SHP77 treated with DMSO at 0.1 percent for 48 hours (cell line): ENCODE measurements around the gene ANKRA2.

ENCODE experiments used
- DNase-seq: peaks from one replicate; lab custom pipeline; 2025; lab: John Stamatoyannopoulos, UW

The ANKRA2 gene, protein sequence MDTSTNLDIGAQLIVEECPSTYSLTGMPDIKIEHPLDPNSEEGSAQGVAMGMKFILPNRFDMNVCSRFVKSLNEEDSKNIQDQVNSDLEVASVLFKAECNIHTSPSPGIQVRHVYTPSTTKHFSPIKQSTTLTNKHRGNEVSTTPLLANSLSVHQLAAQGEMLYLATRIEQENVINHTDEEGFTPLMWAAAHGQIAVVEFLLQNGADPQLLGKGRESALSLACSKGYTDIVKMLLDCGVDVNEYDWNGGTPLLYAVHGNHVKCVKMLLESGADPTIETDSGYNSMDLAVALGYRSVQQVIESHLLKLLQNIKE

DNA sequence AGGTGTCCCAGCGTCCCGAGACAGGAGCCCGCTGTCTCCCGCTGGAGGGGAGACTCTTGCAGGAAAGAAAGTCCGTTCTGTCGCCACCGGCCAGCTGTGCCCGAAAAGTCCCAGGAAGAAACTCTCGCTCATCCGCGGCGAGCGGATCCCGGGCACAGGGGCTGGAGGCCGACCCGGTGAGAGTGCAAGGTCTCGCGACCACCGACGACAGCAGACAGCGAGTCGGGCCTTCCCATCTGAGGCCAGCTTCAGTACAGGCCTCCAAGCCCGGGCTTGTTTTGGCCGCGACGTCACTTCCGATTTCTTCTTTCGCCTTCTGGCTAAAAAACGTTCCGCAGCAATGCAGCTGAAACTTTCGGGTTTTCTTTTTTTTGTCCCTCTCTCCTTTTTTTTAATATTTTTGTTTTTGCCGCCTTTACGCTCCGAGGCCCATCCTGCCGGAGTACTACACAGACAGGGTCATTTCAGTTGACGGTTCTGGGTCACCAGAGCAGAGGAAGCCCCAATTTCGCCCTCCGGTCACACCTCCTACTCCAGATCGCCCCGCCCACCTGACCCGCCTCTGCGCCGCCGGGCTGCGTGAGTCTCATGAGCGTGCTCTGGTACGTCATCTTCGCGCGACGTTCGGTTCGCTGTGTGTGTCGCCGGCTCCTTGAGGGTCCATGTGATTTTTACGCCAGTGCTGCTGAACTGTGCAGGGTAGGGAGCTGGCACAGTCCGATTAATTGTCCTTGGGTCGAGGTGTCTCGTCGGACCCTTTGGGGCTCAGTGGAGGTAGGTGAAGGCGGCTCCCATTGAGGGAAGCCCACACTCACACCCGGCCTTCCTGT lies at the start of gene ANKRA2, which contains the start of gene UTP15:
Gene ANKRA2, minus strand, starts transcription at position 501 of the 830 bp plus-strand sequence. CDS start 2,758 bp downstream, outside the sequence.
Gene UTP15, plus strand, starts transcription at position 605 of the 830 bp plus-strand sequence. CDS start 1,602 bp downstream, outside the sequence.
- peak; percentile 83 for DNase-seq

DNA sequence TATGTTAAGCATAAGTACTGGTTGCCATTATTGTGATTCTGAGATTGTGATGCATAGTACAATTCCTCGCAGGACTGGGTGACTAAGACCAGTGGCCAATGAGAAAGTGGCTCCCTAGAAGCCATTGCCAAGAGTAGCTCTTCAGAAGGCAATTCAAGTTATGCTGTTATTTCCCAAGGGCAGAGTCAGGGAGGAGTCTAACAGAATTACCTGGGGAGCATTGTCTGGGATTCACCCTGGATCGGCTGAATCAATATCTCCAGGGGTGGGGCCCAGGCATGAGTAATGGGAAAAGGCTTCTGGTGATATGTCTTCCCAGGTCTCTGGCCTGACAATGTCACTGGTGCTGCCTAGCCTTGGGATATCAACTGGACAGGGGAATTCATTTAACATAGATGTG lies 49.6 kb upstream of the ANKRA2 start:
- DNase-seq, result no peak

DNA sequence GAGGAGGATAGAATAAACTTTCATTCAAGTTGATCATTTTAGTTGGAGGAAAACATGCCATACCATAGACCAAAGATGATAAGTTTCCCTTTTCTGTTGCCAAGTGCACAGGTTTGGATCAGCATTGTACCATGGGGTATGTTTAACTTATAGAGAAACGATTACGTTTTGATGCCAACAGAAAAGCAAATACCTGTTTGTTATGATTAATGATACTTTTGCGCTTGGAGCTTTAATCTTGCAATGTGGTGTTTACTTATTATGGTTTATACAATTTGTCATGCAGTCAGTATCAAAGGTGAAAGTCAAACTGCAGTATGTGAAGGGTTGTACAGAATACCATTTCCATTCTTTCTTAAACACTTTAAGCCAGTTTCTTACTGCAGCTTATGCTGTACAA lies 47.4 kb upstream of the ANKRA2 start:
- no peak for DNase-seq

DNA sequence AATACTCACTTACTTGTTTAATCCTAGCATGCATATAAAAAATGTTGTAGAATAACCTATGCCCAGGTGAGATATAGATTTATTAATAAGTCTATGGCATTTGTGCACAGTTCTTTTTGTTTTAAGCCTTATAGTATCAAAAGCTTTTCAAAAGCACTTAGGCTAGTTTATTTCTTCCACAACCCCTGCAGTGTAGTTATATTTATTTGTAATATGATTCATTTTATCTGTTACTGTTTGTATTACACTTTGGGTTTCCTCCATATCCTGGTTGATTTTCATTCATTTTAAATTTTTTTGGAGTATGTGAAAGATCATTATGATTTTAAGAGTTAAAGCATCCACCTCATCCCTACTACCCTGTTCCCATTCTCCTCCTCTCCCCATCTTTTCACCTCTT lies 41.8 kb upstream of the ANKRA2 start:
- no peak for DNase-seq

DNA sequence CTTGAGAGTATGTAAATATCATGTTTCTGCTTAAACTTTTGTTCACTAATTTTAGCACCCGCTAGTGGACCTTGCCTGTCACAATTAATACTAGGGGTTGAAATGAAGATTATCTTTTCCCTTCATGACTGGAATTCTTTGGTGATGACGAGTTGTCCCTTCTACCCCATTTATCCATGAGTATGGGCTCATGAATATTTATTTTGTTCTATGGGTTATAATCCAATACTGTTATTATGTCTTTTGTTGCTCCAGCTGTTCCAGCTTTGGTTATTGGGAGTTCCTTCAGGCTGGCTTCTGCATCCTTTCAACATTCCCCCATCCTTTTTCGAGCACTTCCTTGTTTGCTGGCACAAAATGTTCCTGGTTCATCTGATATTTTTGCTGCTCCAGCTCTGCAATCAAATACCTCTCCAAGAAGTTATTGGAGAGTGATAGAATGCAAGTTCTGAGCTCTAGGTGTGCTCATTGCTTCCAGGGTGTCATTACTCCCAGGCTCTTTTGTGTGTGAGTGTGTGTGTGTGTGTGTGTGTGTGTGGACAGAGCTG lies 40.8 kb upstream of the ANKRA2 start:
- DNase-seq, result no peak

DNA sequence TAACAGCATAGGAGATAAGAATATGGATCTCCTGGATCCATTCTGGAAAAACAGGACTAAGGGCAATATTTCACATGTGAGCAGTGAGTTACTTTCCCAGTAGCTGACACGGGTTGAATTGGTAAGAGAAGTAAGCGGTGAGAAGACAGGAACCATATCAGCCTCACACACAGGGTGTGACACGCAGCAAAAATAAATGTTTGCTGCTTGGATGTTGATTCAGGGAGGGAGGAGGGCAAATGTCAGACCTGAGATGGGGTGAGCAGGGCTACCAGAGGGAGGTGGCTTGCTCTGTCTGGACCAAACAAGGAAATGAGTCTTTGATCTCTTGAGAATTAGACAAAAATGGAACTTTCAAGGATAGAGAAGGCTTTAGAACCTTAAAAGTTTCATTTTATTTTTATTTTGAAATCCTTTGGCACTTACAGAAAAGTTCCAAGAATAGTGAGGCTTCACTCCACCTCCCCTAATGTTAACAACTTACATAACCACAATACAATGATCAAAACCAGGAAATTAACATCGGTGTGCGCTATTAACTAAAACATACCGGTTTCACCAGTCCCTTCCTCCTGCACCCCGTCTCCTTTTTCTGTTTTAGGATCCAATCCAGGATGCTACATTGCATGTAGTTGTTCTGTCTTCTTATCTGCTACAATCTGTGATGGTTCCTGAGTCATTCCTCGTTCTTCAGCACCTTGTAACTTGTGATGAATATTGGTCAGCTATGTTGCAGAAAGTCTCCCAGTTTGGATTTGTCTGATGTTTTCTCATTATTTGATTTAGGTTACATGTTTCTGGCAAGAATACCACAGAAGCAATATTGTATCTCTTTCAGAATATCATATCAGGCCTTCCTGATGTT lies 40.0 kb upstream of the ANKRA2 start:
- no peak for DNase-seq

DNA sequence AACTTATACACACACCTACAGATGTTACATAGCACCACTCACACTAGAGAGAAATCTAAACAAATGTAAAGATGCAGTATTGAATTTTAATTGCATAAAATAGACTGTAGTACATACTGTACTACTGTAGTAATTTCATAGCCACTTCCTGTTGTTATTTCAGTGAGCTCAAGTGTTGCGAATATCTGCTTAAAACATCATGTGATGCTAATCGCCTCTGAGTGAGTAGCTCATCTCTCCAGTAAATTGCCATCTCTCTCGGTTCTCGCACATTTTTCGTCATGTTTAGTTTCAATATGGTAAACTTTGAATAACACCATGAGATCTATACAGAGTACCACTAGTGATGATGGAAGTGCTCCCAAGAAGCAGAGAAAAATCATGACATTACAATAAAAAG lies 38.6 kb upstream of the ANKRA2 start:
- no peak for DNase-seq

DNA sequence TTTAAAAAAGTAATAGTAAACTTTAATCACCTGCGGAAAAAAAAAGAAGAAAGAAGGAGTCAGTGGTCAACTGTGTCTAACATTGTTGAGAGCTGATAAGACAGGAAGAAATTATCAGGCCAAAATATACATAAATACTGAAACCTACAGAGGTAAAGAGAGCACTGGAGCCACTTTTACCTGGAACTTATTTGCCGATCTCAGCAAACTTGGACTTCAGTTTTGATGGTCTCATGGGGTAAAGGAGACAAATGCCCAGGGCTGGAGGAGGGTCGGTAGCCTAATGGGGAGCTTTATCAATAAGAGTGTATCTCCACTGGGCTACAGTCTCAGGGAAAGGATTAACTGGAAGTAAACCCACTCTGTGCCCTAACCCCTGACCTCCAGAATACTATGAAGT lies 33.9 kb upstream of the ANKRA2 start:
- no peak for DNase-seq

DNA sequence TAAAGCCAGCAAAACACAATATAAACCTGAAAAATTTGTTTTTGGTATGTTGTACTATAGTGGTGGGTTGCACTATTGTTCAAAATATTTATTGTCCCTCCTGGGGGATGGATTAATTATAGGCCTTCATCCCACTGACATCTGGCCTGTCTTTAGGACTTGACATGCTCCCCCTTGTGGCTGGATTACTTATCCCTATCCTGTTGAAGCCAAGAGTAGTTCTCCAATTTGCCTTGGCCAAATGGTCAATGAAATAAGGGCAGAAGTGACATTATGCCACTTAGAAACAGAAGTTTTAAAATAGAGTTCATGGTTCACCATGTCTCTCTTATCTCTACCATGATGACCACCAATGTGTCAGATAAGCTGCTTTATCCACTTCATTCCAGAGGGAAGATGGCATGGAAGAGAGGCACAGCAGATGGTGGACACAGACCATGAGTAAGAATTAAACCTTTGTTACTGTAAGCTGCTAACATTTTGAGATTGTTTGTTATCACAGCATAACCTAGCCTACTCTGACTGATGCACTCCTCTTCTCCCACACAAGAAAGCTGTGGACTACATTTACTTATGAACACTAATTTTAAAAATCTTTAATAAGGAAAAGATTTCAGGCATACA lies 31.4 kb upstream of the ANKRA2 start:
- DNase-seq, result no peak

DNA sequence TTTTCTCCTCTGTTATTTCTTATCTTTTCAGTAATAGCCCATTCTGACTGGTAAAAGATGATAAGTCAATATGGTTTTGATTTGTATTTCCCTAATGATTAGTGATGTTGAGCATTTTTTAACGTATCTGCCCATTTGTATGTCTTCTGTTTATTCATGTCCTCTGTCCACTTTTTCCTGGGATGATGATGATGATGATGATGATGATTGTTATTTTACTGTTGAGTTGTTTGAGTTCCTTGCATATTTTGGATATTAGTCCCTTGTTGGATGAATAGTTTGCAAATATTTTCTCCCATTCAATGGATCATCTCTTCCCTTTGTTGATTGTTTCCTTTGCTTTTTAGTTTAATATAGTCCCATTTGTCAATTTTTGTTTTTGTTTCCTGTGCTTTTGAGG lies 27.1 kb upstream of the ANKRA2 start:
- DNase-seq, result no peak

DNA sequence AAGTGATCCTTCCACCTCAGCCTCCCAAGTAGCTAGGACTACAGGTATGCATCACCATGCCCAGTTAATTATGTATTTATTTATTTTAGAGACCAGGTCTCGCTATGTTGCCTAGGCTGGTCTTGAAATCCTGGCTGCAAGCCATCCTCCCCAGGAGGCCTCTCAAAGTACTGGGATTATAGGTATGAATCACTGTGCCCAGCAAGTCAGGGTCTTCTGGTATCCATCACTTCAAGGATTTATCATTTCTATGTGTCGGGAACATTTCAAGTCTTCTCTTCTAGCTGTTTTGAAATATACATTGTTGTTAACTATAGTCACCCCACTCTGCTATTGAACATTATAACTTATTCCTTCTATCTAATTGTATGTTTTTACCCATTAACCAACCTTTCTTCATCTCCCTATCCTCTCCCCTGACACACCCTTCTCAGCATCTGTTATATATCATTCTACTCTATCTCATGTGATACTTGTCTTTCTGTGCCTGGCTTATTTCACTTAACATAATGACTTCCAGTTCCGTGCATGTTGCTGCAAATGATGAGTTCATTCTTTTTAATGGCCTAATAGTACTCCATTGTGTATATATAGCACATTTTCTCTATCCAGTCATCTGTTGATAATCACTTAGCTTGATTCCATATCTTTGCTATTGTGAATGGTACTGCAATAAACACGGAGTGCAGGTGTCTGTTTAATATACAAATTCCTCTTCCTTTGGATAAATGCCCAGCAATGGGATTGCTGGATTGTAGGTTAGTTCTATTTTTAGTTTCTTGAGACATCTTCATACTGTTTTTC lies 26.5 kb upstream of the ANKRA2 start:
- no peak for DNase-seq

DNA sequence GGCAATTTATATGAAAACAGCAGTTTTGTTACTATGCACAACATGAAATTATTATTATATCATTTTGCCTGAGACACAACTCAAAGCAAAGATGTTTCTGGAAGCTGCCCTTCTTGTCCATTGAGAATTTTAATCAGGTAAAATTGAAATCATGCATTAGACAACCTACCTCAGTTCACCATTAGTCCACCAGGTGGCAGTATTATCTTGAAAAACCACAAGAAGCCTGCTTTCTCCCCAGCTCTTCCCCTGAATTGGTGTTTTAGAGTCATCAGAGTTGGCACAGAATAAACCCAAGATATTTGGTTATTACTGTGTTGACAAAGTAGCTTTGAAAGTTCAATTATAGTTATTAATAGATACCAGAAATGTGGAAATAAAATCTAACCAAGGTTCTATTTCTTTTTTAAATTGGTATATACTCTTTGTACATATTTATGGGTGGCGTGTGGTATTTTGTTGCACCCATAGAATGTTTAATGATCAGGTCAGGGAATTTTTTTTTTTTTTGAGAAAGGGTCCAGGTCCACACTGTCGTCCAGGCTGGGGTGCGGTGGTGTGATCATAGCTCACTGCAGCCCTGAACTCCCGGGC lies 25.8 kb upstream of the ANKRA2 start:
- DNase-seq, result peak; percentile 24

DNA sequence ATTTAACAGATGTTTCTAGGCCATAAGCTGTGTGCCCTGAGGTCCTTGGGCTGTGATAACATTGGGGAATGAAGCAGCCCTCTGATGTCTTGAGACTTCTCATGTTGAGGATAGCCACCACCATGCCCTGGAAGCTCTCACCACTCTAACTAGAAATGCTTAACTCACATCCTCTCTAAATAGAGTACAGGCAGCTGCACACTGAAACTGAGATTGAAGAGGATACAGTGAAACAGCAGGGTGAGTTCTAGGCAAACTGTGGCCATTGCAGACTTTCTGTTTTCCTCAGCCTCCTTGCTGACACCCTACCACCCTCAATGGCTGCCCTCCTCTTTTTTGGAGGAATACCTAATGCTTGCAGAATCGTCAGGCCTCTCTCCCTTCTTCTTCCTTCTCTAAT lies 22.5 kb upstream of the ANKRA2 start:
- DNase-seq, result no peak

DNA sequence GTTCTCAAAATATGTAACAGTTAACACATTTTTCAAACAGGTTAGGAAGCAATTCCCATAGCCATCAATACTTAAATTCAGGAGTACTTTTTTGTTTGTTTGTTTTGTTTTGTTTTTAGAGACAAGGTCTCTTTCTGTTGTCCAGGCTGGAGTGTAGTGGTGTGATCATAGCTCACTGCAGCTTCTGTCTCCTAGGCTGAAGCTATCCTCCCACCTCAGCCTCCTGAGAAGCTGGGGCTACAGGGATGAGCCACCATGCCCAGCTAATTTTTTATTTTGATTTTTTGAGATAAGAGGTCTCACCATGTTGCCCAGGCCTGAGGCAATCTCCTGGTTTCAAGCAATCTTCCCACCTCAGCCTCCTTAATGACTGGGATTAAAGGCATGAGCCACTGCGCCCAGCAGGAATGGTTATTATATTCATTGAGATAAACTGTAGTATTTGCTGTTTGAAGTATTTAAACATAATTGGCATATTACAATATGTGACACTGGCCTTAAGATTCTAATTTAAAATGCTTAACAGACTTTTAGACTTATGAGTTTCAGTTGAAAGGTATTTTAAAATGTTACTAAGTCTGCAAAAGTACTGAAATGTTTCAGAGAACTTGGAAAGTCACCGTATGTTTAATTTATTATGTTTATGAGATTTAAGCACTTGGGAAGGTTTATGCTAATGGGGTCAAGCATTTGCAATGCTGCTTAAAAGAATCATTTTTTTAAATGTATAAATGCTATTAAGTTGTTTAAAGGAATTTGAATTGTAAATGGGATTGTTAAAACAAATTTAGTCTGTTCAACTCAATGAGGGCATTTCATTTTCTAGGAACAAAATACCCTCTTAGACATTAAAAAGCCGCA lies 17.1 kb upstream of the ANKRA2 start:
- DNase-seq, result no peak

DNA sequence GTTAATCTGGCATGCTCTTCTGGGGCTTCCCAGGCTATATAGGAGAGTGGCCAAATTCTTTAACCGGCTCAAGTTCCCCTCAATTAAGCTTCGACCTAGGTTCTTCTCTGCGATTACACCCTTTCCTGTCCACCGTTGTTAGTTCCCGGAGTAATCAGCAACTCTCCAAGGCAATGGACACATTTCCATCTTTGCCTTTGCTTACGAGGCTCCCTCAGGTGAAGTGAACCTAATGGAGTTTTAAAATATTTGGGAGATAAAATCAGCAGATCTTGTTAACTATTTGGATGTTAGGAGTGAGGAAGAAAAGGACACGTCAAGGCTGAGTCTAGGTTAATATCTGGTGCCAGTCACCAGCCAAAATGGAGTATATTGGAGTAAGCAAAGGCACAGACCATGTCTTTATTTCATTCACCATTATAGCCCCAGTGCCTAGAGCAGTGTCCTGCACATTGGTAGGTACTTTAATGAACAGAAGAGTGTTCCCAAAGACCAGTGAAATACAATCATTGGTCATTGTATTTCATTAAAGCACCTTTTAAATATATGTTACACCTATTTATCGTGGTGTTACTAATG lies 619 bp upstream of the ANKRA2 start:
- no peak for DNase-seq

DNA sequence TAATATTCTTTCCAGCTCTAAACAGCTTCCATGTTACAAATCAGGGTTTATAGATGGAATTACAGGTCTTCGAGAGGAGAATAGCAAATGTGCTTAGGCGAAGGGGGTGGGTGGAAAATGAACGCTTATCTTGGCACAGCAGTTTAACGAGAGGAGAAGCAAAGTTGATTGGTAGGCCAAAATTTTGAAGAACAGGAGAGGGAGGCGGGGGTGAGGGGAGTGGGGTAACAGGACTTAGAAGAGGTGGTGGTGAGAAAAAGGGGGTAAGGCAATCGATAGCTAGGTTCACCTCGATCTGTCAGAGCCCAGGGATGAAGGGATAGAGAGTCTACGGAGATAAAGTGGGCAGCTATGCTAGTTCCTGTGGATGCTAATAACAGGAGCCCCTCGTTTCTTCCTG lies 764 bp downstream of the ANKRA2 start:
- DNase-seq, result no peak

DNA sequence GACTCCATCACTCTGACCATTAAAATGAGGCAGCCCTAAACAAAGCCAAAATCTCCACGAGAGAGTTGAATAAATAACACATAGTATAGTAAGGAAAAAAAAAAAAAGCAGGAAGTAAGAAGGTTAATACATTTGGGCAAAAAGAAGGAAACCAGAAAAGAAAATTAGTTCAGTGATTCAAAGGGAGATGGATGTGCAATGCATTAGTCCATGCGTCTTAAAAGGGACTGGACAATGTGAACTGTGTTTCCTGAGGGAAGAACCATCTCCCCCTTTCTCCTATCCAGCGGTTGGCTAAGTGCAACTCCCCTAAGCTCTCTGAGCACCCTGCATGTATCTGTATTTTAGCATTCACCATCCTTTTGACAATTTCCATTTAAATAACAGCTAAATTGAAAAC lies 1.4 kb downstream of the ANKRA2 start:
- DNase-seq, result no peak

DNA sequence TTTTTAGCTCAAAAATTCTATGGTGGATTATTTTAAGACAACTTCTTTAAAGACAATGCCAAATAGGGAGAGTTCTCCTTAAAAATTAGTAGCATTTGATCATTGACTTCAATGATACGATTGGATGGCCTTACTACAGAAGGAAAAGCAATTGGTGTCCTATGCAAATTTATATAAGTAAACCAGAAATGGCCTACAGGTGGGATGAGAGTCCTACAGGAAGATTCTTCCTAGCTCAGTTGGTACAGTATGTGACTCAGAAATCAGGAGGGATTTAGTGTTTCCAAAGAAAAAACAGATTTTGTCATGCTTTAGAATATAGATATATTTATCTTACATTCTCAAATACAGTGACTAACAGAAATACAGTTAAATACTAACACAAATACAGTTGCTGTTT lies 6.5 kb downstream of the ANKRA2 start:
- DNase-seq, result no peak

DNA sequence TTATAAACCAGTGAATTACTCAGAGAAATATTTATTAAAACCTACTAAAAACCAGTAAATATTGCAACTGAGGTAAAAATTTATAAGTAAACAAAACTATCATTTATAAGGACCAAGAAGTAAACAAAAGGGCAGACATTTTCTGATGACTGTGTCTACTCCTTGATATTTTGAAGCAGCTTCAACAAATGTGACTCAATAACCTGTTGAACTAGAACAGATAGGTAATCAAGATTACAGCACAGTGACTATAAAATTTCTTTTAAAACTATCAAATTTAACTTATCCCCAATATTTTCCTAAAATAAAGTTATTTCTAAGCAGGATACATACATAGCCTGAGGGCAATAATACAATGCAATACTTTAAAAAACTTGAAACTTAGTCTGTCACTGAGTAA lies 12.8 kb downstream of the ANKRA2 start:
- no peak for DNase-seq
